Duodenal mucosa (tissue), 2 donors: Measurements from ENCODE around the gene NAALADL2.

Source experiments
- H3K27ac ChIP-seq: one replicate; pipeline ENCODE4 v1.7.0; 2013; ENCODE audit warnings: low read depth, low read length
- H3K27me3 ChIP-seq, 2 donors: one replicate each; pipeline ENCODE4 v1.7.0; 2013; ENCODE audit warnings: low read length in 2 of 2, control low read depth in 1 of 2; ENCODE audit not compliant: insufficient read depth in 2 of 2, control insufficient read depth in 1 of 2
- H3K36me3 ChIP-seq, 2 donors: one replicate each; pipeline ENCODE4 v1.7.0; 2013; ENCODE audit warnings: low read length in 2 of 2, control low read depth in 1 of 2; ENCODE audit not compliant: insufficient read depth in 2 of 2, control insufficient read depth in 1 of 2
- H3K4me1 ChIP-seq, 2 donors: one replicate each; pipeline ENCODE4 v1.7.0; 2013; ENCODE audit warnings: low read length in 2 of 2, control low read depth in 1 of 2; ENCODE audit not compliant: insufficient read depth in 2 of 2, control insufficient read depth in 1 of 2
- H3K4me3 ChIP-seq, 2 donors: one replicate each; pipeline ENCODE4 v1.7.0; 2013; ENCODE audit warnings: low read length in 2 of 2, low read depth in 1 of 2
- H3K9ac ChIP-seq, 2 donors: one replicate each; pipeline ENCODE4 v1.7.0; 2013; ENCODE audit warnings: low read length in 2 of 2, low read depth in 1 of 2
- H3K9me3 ChIP-seq, 2 donors: one replicate each; pipeline ENCODE4 v1.7.0; 2013; ENCODE audit warnings: low read length in 2 of 2, control low read depth in 1 of 2; ENCODE audit not compliant: control insufficient read depth in 1 of 2

The NAALADL2 gene

DNA sequence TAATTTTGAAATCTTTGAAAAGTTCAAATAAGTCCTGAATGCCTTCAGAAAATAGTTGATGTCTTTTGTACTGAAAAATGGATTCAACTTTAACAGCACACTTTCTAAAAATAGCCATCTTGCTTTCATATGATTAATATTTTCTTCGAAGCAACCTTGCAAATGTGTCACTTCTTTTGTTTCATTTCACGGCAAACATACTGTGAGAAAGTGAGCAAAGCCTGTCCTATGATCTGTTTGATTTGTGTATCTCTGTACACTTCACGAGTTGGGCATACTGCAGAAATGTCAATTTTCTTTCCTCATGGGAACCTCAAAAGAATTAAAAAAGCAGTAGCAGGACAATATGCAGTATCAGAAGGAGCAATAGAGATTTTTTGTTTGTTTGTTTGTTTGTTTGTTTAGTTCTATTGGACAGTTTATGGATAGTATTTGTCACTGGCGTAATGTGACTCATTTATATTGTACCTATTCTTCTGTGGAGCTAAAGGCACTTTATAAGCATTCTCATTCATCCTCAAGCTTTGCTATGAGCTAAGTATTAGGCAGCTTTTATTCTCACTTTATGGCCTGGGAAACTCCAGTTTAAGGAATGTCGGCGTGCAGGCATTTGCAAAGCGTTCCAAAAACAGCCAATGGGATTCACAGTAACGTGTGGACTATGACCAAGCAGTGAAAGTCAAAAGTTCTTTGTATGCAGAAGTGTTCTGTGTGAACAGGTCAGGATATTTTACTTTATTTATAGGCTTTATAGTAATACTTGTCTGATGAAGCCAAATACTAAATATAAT is 572.0 kb downstream of the NAALADL2 start:
- Histone ChIP-seq H3K27ac (no peak overlapping the region), H3K4me3 (peak overlapping the region in 1 of 2 donors; percentile 46)

DNA sequence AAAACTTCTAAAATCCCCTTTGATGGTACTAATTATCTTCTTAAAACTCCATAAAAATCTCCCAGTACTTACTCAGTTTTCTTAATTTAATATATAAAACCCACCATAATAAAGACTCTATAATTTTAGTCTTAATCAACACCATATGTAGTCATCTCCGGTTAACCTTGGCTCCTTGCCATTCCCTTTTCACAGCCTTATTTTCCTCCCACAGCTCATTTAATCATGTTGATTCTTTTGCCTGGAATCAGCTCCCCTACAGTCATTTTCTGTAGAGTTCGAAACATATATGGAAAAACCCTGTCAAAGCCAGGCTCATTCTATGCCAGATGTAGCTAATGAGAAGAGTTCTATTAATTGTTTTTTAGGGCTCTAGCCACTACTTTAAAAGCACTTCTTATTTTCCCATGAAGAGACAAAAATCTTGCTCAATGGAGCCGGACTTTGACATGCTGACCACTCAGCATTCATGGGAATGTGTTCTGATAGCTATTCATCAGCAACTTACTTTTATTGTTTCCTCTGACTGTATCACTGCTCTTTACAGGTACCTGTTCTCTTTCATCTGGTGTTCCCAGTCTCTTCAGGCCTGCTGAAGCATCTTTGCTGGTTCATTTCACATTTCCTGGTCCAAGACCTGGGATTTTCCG is 573.4 kb downstream of the NAALADL2 start:
- H3K9me3 ChIP-seq = no peaks in the 10 kb centered on the region
- no peak overlapping the region for H3K27ac ChIP-seq
- H3K9ac ChIP-seq = no peak overlapping the region
- H3K36me3 ChIP-seq = no peaks in the 10 kb centered on the region
- no peak overlapping the region for H3K4me3 ChIP-seq
- no peaks in the 10 kb centered on the region for H3K27me3 ChIP-seq
- H3K4me1 ChIP-seq = peaks cover 0 to 13% of the 10 kb centered on the region in 2 donors

More for the DNA sequence above, 572.0 kb downstream of the NAALADL2 start:
- Histone ChIP-seq H3K27me3 (no peaks in the 10 kb centered on the region), H3K9ac (no peak overlapping the region), H3K4me1 (peaks cover 0 to 13% of the 10 kb centered on the region in 2 donors), H3K36me3 (no peaks in the 10 kb centered on the region), H3K9me3 (no peaks in the 10 kb centered on the region)

DNA sequence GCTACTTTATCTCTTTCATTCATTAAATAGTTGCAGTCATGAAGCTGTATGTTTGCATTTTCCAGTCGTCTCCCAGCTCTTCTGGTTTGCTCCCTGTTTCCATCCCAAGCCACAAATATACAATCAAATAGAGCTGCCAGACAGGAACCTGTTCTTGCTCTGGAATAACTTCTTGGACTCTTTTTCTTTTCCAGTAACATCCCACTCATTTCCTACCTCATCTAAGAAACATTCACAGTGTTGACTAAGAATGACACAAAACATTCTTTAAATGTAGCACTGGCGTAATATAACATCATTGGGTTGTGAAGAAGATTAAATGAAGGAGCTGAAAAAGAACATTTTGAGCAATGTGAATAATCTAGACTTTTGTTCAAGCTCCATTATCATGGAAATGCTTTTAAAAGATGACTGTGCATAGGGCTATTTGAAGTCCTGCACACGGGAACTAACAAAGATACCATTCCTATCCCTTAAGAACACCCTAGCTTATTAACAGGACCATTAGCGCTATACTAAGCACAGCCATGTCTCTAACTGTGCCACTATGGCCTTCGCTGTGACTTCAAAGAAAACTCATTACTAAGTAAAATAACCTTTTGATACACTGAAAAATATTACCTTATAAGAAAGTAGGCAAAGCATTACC is 574.0 kb downstream of the NAALADL2 start:
- Histone ChIP-seq H3K9me3 (no peaks in the 10 kb centered on the region), H3K4me3 (no peak overlapping the region), H3K36me3 (no peaks in the 10 kb centered on the region), H3K4me1 (peaks cover 0 to 13% of the 10 kb centered on the region in 2 donors), H3K27me3 (no peaks in the 10 kb centered on the region), H3K9ac (no peak overlapping the region), H3K27ac (no peak overlapping the region)

DNA sequence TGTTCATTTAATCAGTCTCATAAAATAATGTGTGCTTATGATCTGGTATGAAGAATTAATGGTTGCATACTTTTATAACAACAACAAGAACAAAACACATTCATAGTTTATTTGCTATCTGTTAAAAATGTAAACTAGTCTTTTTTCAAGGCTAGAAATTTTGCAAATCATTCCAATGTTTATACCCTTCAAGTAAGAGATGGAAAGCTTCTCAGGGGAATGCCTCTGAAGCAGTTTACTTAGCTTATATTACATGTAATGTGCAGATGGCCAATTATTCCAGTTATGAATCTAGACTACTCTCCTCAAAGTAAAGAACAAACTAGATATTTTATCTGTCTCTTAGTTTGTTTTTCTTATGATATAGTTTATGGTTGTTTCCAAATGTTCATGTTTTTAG is 575.4 kb downstream of the NAALADL2 start:
- H3K27me3 ChIP-seq = no peaks in the 10 kb centered on the region
- H3K27ac ChIP-seq = no peak overlapping the region

DNA sequence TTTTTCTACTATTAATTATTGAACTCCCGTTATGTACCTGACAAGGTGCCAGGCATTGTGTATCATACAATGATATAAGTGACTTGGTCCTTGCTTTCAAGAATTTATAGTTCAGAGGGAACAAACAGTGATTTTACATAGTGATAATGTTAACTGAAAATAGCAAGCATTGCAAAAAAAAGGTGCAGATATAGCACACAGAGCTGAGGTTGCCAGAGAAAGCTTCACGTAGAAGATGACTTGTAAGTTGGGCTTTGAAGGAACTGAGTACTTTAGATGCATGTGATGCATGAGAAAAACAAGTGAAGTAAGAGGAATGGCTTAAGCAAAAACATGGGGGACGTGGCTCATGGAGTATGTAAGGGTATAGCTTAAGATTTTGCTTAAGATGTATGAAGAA is 584.5 kb downstream of the NAALADL2 start:
- Histone ChIP-seq H3K27me3 (no peaks in the 10 kb centered on the region), H3K4me1 (no peaks in the 10 kb centered on the region), H3K9ac (no peak overlapping the region), H3K4me3 (no peak overlapping the region), H3K36me3 (peaks cover 0 to 3% of the 10 kb centered on the region in 2 donors), H3K9me3 (no peaks in the 10 kb centered on the region), H3K27ac (no peak overlapping the region)

More for the DNA sequence above, 575.4 kb downstream of the NAALADL2 start:
- Histone ChIP-seq H3K9me3 (peaks cover 0 to 2% of the 10 kb centered on the region in 2 donors), H3K9ac (no peak overlapping the region), H3K4me3 (no peak overlapping the region), H3K36me3 (no peaks in the 10 kb centered on the region), H3K4me1 (peaks cover 0 to 13% of the 10 kb centered on the region in 2 donors)

DNA sequence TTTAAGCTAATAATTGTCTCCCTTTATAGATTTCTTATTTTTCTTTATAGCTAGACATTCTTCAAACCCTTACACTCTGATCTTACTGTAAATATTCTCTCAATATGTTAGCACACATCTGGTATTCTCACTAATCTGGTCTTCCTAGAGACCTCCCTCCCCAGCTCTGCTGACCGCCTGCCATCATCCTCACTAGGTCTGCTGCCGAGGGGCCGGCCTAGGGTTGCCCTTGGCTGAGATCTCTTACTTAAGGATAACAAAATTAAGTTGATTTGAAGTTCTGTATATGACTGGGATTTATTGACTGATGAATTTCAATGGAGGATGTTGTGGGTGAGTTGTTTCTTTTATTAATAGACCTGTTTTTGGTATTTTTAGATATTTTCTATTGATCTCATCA is 586.6 kb downstream of the NAALADL2 start:
- no peak overlapping the region for H3K4me3 ChIP-seq
- H3K36me3 ChIP-seq = peaks cover 0 to 3% of the 10 kb centered on the region in 2 donors
- H3K27ac ChIP-seq = no peak overlapping the region
- no peaks in the 10 kb centered on the region for H3K27me3 ChIP-seq
- H3K9ac ChIP-seq = no peak overlapping the region
- no peaks in the 10 kb centered on the region for H3K9me3 ChIP-seq
- no peaks in the 10 kb centered on the region for H3K4me1 ChIP-seq

DNA sequence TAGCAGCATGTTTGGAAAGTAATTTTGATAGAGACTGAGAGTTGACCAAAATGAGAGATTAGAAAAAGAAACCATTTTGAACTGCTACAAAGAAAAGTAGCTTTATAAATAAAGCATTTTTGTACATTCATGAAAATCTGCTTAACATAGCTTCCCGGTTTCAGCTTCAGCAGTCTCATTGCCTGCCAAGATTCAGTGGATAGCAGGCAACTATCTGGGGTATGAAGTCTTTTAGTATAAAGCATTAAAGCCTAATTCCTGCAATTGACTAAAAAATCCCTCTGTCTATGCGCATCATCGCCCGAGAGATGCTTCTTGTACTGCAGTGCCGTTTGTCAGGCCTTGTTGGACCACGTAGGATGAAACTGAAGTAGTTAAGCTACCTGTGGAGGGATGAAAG is 588.4 kb downstream of the NAALADL2 start:
- Histone ChIP-seq H3K4me1 (no peaks in the 10 kb centered on the region), H3K27me3 (no peaks in the 10 kb centered on the region), H3K27ac (no peak overlapping the region), H3K9me3 (no peaks in the 10 kb centered on the region), H3K4me3 (no peak overlapping the region), H3K9ac (no peak overlapping the region), H3K36me3 (peaks cover 0 to 3% of the 10 kb centered on the region in 2 donors)

DNA sequence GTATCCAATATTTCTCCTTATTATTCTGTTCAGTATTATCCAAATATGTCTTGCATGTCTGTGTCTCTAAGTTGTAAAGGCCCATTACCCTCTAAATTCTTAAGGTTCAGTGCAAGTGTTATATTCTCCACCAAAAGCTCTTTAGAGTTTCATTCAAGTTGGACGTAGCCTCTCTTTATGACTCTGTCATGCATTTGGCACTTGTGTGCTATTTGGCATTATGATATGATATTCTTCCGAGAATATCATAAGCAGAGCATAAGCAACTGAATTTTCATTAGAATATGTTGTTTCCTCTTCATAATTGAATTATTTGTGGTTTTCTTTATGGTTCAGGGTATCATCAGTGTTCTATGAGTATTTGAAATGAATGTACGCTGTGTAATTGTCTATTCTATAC is 594.2 kb downstream of the NAALADL2 start:
- Histone ChIP-seq H3K4me3 (no peak overlapping the region), H3K36me3 (no peaks in the 10 kb centered on the region), H3K4me1 (no peaks in the 10 kb centered on the region), H3K9me3 (no peaks in the 10 kb centered on the region), H3K27me3 (no peaks in the 10 kb centered on the region), H3K9ac (no peak overlapping the region), H3K27ac (no peak overlapping the region)

DNA sequence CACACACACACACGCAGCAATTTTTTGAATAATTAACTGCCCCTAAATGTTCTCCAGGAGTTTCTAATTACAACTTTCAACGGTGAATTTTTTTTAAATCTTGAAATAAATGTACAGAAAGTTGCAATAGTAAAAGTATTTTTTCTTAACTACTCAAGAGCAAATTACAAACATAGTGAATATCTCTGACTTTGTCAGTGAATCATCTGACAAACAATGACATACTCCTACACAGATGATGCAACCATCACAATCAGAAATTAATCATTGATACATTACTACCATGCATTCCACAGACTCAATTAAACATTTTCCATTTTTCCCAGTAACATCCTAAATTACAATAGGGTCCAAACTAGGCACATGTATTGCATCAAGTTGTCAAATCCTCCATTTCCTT is 597.3 kb downstream of the NAALADL2 start:
- Histone ChIP-seq H3K9me3 (no peaks in the 10 kb centered on the region), H3K9ac (no peak overlapping the region), H3K36me3 (no peaks in the 10 kb centered on the region), H3K27me3 (no peaks in the 10 kb centered on the region), H3K4me1 (no peaks in the 10 kb centered on the region), H3K27ac (no peak overlapping the region), H3K4me3 (no peak overlapping the region)

DNA sequence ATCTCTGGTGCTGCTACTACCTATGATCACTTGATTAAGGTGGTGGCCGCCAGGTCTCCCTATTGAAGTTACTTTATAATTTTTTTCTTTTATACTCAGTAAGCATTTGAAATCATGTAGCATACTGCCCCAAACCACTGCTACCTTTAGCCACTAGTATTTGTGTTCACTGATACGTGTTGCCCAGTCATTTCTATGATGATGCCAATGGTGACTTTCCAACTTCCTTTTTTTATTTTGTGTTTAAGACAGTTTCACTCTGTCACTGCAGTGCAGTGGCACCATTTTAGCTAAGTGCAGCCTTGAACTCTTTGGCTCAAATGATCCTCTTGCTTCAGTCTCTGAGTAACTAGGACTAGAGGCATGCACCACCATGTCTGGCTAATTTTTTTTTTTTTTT is 598.2 kb downstream of the NAALADL2 start:
- Histone ChIP-seq H3K36me3 (no peaks in the 10 kb centered on the region), H3K27me3 (no peaks in the 10 kb centered on the region), H3K27ac (no peak overlapping the region), H3K9me3 (no peaks in the 10 kb centered on the region), H3K9ac (no peak overlapping the region), H3K4me3 (no peak overlapping the region), H3K4me1 (no peaks in the 10 kb centered on the region)
